Kidney (tissue), 14 donors: ENCODE measurements around the gene LAIR1. TPM values are rescaled to one million over a fixed set of nuclear protein-coding genes. Genes with fewer than 3 reads are reported as not detected.
"Not testable (repeated sequence)": the region's sequence is repeated elsewhere in the genome, so short reads cannot be mapped to it uniquely, and the experiment has no call there.

Experiments
- DNase-seq, 5 donors: peaks; one replicate each; pipeline ENCODE4 v3.0.0-alpha.2; 2013 to 2020
- FAIRE-seq: peaks from 2 replicates; lab custom pipeline; 2012; peaks lifted over from hg19 to GRCh38; lab: Jason Lieb, UNC
- H3K27ac ChIP-seq, 2 donors: one replicate each; pipeline ENCODE4 v1.7.0; 2013; ENCODE audit warnings: low read depth in 2 of 2, low read length in 2 of 2, inconsistent platforms in 1 of 2
- H3K27me3 ChIP-seq: one replicate; pipeline ENCODE4 v1.7.1; 2013; ENCODE audit warnings: low read length, inconsistent platforms; ENCODE audit not compliant: control insufficient read depth, insufficient read depth
- H3K36me3 ChIP-seq, 3 donors: one replicate each; pipeline versions ENCODE4 v1.7.0 to v1.7.1; 2013; ENCODE audit warnings: low read length in 3 of 3, control low read depth in 1 of 3, inconsistent platforms in 1 of 3; ENCODE audit not compliant: insufficient read depth in 3 of 3, control insufficient read depth in 2 of 3
- H3K4me1 ChIP-seq, 3 donors: one replicate each; pipeline versions ENCODE4 v1.7.0 to v1.7.1; 2013; ENCODE audit warnings: low read length in 3 of 3, inconsistent platforms in 1 of 3, low read depth in 1 of 3; ENCODE audit not compliant: control insufficient read depth in 2 of 3, insufficient read depth in 2 of 3
- H3K4me3 ChIP-seq, 3 donors: one replicate each; pipeline versions ENCODE4 v1.7.0 to v1.8.1; 2013; ENCODE audit warnings: low read length in 3 of 3, control low read depth in 1 of 3, inconsistent platforms in 1 of 3
- H3K9ac ChIP-seq, 3 donors: one replicate each; pipeline versions ENCODE4 v1.7.0 to v1.7.1; 2013; ENCODE audit warnings: low read length in 3 of 3, control low read depth in 1 of 3, inconsistent platforms in 1 of 3
- H3K9me3 ChIP-seq, 3 donors: one replicate each; pipeline versions ENCODE4 v1.7.0 to v1.7.1; 2013; ENCODE audit warnings: low read length in 3 of 3, control low read depth in 1 of 3, inconsistent platforms in 1 of 3; ENCODE audit not compliant: control insufficient read depth in 2 of 3, insufficient read depth in 1 of 3
- CTCF ChIP-seq: IDR thresholded peaks from 3 replicates; pipeline ENCODE4 v1.5.1; 2012; ENCODE audit warnings: mild to moderate bottlenecking, moderate library complexity, borderline replicate concordance; ENCODE audit not compliant: insufficient read depth; ENCODE audit errors: extremely low read depth
- intact Hi-C: fragments of 100-400 bp; cut with DNase I; formaldehyde crosslinking; loops from one replicate; pipeline ENCODE4 v1.11.1; 2022
- polyA plus RNA-seq: library from polyadenylated mRNA; stranded (reverse); fragments of 350-450 nt; fragmentation: Illumina TruSeq; extraction: RNeasy Lipid Tissue Mini Kit (QIAGEN cat#74804); gene quantifications from one replicate; pipeline ENCODE4 v1.2.3, GENCODE V29; 2014; ENCODE audit warnings: low read depth, low replicate concordance; ENCODE audit not compliant: insufficient read depth
- total RNA-seq: library from RNA; stranded (reverse); fragmentation: NEBNext Ultra II Directional; extraction: Animal tissue kit (Norgen Biotek cat#: 25700); gene quantifications from one replicate; pipeline ENCODE4 v1.2.1, GENCODE V29; 2021
- donor health status: control.
- donor health status: control.
- donor health status: control.
- donor health status: control.
- donor health status: control.
- donor health status: DM: yes; HTN: yes; CAD: no.
- donor health status: Normal renal cell carcinoma (clear cell type).

The LAIR1 gene
- total and polyA plus RNA-seq, 2 donors from 2014 or later = 4.1 to 41.9 TPM

GRCh38 chr19:54369082-54369687 lies 4.5 kb upstream of the LAIR1 start:
- no peaks in the 10 kb centered on the region for H3K27me3 ChIP-seq
- FAIRE-seq (no peak), DNase-seq (no peak)
- intact Hi-C loops = no loop called here
- H3K4me1 ChIP-seq = no peaks in the 10 kb centered on the region
- no peak for TF ChIP-seq CTCF
- peak overlapping the region in 1 of 3 donors; percentile 6 for H3K4me3 ChIP-seq
- no peaks in the 10 kb centered on the region for H3K36me3 ChIP-seq
- H3K9me3 ChIP-seq = no peaks in the 10 kb centered on the region
- H3K9ac ChIP-seq = no peak overlapping the region
- H3K27ac ChIP-seq = no peak overlapping the region

DNA sequence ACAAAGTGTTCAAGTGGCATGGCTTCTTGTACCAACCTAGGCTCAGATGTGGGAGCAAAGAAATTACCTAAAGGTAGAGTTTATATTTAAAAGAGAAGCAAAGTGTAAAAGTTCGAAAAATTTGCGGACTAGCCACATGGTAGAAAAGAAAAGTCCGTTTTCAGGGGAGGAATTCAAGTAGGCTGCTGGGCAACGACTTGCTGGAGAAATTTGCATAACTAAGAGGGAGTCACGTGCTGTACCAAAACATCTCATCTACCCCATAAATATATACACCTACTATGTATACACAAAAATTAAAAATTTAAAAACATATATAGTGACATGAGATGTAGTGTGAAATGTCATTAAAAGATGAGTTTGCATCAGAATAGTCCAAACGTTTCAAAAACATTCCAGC lies 2.1 kb upstream of the LAIR1 start:
- Histone ChIP-seq H3K27ac (no peak overlapping the region), H3K27me3 (no peaks in the 10 kb centered on the region), H3K4me1 (no peaks in the 10 kb centered on the region), H3K9me3 (no peaks in the 10 kb centered on the region), H3K4me3 (no peak overlapping the region), H3K9ac (no peak overlapping the region), H3K36me3 (no peaks in the 10 kb centered on the region)
- TF ChIP-seq CTCF = no peak
- intact Hi-C loops = no loop called here
- FAIRE-seq (no peak), DNase-seq (no peak)

- H3K4me1 ChIP-seq, H3K36me3 ChIP-seq, H3K27ac ChIP-seq, H3K4me3 ChIP-seq, DNase-seq, H3K27me3 ChIP-seq, H3K9ac ChIP-seq, H3K9me3 ChIP-seq, FAIRE-seq, intact Hi-C loops: not testable (repeated sequence)
Observed at GRCh38 chr19:54365798-54366197, 1.1 kb upstream of the LAIR1 start.

DNA sequence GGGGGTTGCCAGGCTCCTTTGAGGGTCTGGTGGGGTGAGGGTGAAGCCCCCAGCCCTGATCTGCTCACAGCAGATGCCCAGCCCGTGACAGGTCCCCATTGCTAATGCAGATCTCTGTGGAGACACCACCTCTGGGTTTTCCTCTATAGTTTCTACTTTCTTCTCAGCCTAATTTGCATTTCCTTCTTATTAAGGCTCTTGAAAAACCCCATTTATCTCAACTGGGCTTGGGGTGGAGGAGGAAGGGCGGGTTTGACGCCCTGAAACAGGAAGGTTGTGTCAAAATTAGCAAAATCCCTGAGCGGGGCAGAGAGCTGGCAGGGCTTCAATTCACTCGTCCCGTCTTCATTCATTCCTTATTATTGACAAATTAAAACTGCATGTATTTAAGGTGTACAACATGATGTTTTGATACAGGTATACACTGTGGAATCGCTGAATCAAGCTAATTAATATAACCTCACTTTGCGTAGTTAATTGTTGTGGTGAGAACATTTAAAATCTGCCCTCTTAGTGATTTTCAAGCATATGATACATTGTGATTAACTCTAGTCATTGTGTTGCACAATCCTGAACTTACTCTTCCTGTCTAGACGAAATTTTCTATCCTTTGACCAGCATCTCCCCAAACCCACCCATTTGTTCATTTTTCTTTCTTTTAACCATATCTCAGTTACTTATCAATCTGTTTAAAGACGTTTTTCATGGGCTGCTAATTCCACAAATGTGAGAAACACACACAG lies 2.9 kb downstream of the LAIR1 start:
- H3K9me3 ChIP-seq, FAIRE-seq, H3K27me3 ChIP-seq, DNase-seq, H3K4me3 ChIP-seq, H3K4me1 ChIP-seq, H3K27ac ChIP-seq, H3K9ac ChIP-seq, H3K36me3 ChIP-seq, intact Hi-C loops: not testable (repeated sequence)

DNA sequence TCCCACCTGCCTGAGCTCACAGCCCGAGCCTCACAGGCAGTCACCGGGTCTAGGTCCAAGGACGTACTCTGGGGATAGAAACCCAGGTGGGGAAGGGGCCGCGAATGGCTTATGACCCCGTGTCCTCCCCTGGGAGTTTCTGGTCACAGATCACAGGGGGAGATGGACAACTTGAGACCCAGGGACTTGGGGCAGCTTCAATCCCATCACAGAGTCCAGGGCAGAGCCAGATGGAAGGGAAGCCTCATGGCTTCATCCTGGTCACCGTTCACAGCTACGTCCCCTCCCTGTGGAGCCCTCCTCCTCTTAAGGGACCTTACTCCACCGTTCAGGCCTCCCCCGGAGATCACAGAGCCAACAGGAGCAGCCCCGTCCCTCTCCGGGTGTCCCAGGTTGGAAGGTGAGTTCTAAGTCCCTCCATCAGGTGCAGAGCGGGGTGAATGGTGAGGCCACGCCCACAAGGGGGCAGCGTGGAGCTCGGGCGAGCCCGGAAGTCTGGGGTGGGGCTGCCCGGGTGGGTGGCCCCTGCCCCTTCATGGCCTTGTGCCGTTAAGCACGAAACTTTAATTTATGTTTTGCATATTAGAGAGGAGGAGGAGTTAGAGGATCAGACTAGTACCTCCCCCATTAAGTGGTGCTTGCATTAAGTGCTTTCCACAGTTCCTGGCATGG lies 5.4 kb downstream of the LAIR1 start:
- H3K4me3 ChIP-seq, H3K9me3 ChIP-seq, intact Hi-C loops, H3K36me3 ChIP-seq, H3K9ac ChIP-seq, H3K27me3 ChIP-seq, H3K27ac ChIP-seq, DNase-seq, FAIRE-seq, H3K4me1 ChIP-seq: not testable (repeated sequence)
